Esophagus mucosa (tissue), 1 donor: ENCODE measurements around the gene SPACA4. TPM values are rescaled to one million over a fixed set of nuclear protein-coding genes. Genes with fewer than 3 reads are reported as not detected.

Source experiments
- ATAC-seq: fragments of 200-7000 bp; cut with Tn5 transposase; one replicate; pipeline ENCODE4 v1.9.1; 2020
- total RNA-seq: library from RNA; stranded (reverse); gene quantifications from one replicate; pipeline ENCODE4 v1.2.4, GENCODE V29; 2023
- donor health status: DM: yes; HTN: yes; CAD: no.

Gene SPACA4
- total RNA-seq, 1 donor from 2014 or later = 0.64 TPM

DNA sequence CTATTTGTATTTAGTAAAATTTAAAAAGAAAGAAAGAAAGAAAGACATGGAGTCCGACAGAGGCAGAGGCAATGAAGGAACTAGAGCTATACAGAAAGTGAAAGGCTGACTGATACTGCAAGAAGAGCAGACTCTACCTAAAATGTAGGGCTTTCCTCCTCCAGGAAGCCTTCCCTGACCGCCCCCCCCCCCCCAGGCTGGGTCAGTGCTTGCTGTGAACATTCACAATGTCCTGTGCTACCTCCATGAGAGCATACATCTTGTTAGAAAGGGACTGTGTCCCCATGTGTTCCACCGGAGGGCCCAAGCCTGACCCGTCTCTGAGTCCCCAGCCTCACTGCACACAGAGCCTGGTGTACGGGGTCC is 45.1 kb downstream of the SPACA4 start:
- no peak for ATAC-seq

DNA sequence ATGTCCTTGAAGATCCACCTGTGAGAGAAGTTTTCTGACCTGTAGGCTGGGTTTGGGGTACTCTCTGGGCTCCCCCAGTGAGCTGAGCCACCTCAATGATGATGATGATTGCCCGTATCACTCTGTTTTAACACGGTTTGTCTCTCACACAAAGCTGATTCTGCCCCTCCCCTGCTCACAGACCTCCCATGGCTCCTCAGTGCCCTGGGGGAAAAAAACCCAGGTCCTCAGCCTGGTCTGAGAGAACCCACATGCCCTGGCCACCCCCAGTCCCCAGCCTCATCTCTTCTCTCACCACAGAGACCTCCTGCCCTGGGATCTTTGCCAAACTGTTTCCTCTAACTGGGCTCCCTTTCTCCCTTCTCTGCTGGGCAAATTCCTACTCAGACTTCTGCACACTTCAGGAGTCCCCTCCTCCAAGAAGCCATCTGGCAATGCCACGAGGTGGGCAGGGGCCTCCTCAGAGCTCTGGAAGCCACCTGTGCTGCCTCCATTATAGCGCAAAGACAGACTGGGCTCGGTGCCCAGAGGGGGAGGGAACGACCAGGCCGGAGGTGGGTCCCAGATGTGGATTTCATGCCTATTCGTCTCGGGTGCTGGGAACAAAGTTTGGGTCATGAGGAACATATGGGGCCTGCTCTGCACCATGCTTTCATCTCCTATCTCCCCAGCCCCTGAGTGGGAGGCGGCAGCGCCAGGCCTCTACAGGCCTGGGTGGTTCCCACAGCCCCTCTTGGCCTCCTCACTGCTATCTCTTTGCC is 47.9 kb downstream of the SPACA4 start:
- ATAC-seq = no peak

DNA sequence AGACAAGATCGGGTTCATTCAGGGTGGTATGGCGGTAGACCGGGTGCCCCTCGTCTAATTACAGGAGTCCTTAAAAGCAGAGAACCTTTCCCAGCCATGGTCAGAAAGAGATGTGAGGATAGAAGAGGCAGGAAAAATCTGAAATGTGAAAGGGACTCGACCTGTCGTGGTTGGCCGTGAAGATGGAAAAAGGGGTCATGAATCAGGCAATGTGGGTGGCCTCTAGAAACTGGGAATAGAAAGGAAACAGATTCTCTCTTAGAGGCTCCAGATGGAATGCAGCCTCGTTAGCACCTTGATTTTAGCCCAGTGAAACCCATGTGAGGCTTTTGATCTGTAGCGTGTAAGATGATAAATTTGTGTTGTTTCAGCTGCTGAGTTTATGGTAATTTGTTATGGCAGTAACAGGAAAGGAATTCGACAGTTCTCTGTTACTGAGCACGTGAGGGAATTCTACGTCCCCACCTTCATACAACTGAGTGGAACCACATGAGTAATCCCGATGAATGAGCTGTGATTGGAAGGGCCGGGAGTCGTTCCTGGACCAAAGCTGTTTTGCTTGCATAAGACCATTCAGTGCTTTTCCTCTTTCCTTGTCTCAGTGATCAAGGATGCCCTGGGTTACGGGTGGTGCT is 50.4 kb downstream of the SPACA4 start:
- peak; percentile 19 for ATAC-seq

Other genes starting within 250 kb of the SPACA4 start
- gene TMEM143, start 242.8 kb upstream of the SPACA4 start, total RNA-seq = 5.5 TPM
- gene SYNGR4, start 242.4 kb upstream of the SPACA4 start, total RNA-seq = not detected
- gene KDELR1, start 215.2 kb upstream of the SPACA4 start, total RNA-seq = 86.6 TPM
- 0.04 TPM for gene GRIN2D, start 213.1 kb upstream of the SPACA4 start, total RNA-seq
- gene GRWD1, start 160.8 kb upstream of the SPACA4 start, total RNA-seq = 24.6 TPM
- 0.76 TPM for gene KCNJ14, start 151.2 kb upstream of the SPACA4 start, total RNA-seq
- gene CYTH2, start 137.4 kb upstream of the SPACA4 start, total RNA-seq = 47.2 TPM
- gene LMTK3, start 94.9 kb upstream of the SPACA4 start, total RNA-seq = 4.9 TPM
- 245 TPM for gene SULT2B1, start 54.6 kb upstream of the SPACA4 start, total RNA-seq
- gene FAM83E, start 8.3 kb downstream of the SPACA4 start, total RNA-seq = 6.5 TPM
- 1,668 TPM for gene RPL18, start 12.4 kb downstream of the SPACA4 start, total RNA-seq
- gene SPHK2, start 12.8 kb downstream of the SPACA4 start, total RNA-seq = 7.7 TPM
- 6.7 TPM for gene DBP, start 30.6 kb downstream of the SPACA4 start, total RNA-seq
- gene CA11, start 39.4 kb downstream of the SPACA4 start, total RNA-seq = 3.1 TPM
- not detected for gene NTN5, start 66.3 kb downstream of the SPACA4 start, total RNA-seq
- 101 TPM for gene FUT2, start 89.2 kb downstream of the SPACA4 start, total RNA-seq
- 0.56 TPM for gene MAMSTR, start 113.0 kb downstream of the SPACA4 start, total RNA-seq
- gene RASIP1, start 133.9 kb downstream of the SPACA4 start, total RNA-seq = 7.3 TPM
- gene IZUMO1, start 140.2 kb downstream of the SPACA4 start, total RNA-seq = 1.3 TPM
- gene FUT1, start 145.9 kb downstream of the SPACA4 start, total RNA-seq = 6.1 TPM
- gene FGF21, start 148.8 kb downstream of the SPACA4 start, total RNA-seq = not detected
- 31.0 TPM for gene BCAT2, start 204.3 kb downstream of the SPACA4 start, total RNA-seq
- 0.40 TPM for gene HSD17B14, start 229.7 kb downstream of the SPACA4 start, total RNA-seq